HG03575 (cell line): ENCODE results near the gene SLC25A43.
"Not testable (repeated sequence)": the region's sequence is repeated elsewhere in the genome, so short reads cannot be mapped to it uniquely, and the experiment has no call there.

Source experiments
- ATAC-seq: cut with Tn5 transposase; IDR thresholded peaks from one replicate; pipeline ENCODE4 v1.9.1; 2021; ENCODE audit not compliant: unreplicated experiment, insufficient number of reproducible peaks, low FRiP score; ENCODE audit errors: extremely low read depth

SLC25A43 gene

DNA sequence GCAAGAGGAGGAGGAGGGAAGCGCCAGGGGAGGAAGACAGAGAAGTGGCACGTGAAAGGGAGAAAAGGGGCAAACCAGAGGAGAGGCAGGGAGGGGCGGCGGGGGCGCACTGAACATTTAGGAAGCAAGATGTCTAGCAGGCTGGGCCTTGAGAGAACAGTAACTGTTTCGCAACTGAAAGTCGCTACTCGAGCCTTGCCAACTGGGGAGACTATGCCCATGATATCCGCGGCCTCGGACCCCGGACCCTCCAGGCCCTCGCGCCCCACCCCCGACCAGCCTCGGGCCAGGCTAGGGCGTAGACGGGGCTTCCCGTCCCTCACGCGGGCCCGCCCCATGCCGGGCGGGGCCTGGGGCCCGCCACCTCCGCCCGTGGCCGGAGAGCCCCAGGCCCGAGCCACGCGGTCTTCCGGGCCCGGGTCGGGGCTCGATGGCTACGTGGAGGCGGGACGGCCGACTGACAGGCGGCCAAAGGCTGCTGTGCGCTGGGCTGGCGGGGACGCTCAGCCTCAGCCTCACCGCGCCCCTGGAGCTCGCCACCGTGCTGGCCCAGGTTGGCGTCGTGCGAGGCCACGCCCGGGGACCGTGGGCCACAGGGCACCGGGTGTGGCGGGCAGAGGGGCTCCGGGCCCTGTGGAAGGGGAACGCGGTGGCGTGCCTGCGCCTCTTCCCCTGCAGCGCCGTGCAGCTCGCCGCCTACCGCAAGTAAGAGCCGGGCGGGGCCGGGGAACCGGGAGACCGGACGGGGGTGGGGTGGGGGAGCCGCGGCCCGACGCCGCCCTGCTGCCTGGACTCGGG is at the start of gene SLC25A43:
Gene SLC25A43 (plus strand): TSS at position 363 of the 798 bp plus-strand sequence. CDS start 68 bp downstream, at position 431.
- ATAC-seq: no peak

DNA sequence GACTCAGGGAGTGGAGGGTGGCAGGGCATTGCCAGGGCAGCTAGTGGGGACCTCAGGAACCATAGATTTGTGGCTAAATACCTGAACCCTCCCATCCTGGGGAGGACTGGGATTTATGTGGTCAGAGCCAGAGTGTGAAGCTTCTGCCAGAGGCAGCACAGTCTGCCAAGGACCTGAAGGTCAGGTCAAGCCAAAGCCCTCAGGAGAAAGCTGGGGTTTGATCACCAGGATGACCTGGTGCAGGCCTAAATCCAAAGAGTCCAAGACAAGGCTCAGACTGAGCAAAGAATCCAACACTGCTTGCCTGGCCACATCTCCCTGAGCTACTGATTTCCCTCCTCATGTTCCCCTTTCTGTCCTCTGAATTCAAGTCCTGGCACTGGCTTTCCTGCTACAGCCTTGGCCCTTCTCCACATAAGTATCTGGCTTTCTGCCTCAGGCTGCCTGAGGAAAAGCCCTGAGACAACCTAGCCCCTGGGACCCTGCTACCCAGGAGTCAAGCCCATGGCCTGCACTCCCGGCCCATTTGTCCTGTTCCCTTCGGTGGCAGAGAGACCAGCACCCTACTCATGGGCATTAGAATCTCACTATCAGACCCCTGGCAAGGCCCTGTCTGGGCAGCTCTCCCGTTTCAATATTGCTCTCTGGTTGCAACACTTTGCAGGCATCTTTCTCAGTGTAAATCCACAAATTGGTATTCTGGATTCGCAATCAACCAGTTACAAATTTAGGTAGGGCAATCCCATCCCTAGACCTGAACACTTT is 39.3 kb upstream of the SLC25A43 start:
- no peak for ATAC-seq

DNA sequence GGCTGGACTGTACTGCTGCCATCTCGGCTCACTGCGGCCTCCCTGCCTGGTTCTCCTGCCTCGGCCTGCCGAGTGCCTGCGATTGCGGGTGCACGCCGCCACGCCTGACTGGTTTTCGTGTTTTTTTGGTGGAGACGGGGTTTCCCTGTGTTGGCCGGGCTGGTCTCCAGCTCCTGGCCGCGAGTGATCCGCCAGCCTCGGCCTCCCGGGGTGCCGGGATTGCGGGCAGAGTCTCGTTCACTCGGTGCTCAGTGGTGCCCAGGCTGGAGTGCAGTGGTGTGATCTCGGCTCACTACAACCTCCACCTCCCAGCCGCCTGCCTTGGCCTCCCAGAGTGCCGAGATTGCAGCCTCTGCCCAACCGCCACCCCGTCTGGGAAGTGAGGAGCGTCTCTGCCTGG is 37.7 kb upstream of the SLC25A43 start:
- ATAC-seq: not testable (repeated sequence)

DNA sequence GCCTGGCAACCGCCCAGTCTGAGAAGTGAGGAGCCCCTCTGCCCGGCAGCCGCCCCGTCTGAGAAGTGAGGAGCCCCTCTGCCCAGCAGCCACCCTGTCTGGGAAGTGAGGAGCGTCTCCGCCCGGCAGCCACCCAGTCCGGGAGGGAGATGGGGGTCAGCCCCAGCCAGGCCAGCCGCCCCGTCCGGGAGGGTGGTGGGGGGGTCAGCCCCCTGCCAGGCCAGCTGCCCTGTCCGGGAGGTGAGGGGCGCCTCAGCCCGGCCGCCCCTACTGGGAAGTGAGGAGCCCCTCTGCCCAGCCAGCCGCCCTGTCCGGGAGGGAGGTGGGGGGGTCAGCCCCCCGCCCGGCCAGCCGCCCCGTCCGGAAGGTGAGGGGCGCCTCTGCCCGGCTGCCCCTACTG is 37.1 kb upstream of the SLC25A43 start:
- not testable (repeated sequence) for ATAC-seq

DNA sequence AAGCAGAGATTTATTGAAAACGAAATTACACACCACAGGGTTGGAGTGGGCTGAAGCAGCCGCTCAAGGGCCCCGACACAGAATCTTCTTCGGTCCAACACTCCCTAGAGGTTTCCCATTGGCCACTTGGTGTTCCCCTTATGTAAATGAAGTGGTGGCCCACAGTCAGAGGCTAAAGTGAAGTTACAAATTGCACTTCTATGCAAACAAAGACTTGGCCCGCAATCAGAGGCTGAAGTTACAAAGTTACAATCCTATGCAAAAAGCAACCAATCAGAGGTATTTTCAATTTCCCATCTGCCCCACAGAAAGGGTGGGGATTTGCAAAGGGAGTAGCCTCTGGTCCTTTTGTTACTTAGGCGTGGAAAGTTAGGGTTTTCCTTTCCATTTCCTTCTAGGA is 35.7 kb upstream of the SLC25A43 start:
- ATAC-seq: no peak

DNA sequence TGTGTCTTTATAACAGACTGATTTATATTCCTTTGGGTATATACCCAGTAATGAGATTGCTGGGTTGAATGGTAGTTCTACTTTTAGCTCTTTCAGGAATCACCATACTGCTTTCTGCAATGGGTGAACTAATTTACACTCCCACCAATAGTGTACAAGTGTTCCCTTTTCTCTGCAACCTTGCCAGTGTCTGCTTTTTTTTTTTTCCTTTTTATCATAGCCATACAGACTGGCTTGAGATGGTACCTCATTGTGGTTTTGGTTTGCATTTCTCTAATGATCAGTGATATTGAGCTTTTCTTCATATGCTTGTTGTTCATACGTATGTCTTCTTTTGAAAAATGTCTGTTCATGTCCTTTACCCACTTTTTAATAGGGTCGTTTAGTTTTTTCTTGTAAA is 27.3 kb upstream of the SLC25A43 start:
- not testable (repeated sequence) for ATAC-seq

DNA sequence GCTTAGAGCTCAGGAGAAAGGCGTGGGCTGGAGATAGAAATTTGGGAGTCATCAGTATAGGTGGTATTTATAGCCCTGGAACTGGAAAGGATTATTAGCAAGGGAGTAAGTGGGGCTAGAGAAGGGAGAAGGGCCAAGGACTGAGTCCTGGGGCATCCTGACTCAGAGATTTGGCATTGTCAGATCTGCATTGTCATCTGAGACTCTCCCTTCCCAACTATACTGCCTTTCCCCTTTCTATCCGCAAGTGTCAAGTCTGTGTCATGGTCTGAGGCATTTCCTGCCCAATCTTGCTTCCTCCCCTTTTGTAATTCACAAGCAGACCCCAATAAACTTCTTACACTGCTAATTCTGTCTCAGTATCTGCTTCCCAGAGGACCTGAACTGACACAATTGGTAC is 24.4 kb upstream of the SLC25A43 start:
- no peak for ATAC-seq

DNA sequence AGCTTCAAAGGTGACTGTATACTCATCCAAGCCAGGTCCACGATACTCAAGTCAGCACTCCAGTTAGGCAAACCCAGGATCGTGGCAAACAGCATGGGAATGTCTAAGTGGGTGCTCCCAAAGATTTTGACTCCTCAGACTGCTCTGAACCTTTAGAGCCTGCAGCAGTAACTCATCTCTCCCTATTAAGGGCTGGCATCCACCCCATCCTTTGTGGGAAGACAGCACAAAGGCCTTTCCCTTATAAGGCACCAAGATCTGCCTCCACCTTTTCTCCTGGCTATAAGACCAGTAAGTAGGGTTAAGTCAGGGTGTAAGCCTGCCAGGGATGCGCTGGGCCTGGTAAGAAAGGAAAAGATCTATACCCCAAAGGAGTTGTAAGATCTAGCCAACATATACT is 23.6 kb upstream of the SLC25A43 start:
- ATAC-seq: no peak

DNA sequence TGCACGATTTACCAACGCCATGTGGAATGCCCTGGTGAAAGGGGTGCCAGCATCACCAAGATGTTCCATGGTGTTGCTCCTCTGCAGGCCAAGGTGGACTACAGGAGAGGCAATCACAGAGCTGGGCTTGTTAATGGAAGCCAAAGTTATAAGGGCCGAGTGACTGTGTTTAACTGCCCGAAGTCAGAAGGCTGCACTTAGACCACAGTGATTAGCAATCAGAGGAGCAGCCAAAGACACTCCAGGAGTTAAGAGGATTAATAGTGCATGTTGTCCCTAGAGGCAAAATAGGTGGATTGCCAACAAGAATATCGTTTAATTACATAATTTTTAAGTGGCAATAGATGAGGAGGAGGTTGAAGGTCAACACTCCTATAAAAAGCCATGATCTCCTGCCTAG is 22.8 kb upstream of the SLC25A43 start:
- ATAC-seq: no peak

DNA sequence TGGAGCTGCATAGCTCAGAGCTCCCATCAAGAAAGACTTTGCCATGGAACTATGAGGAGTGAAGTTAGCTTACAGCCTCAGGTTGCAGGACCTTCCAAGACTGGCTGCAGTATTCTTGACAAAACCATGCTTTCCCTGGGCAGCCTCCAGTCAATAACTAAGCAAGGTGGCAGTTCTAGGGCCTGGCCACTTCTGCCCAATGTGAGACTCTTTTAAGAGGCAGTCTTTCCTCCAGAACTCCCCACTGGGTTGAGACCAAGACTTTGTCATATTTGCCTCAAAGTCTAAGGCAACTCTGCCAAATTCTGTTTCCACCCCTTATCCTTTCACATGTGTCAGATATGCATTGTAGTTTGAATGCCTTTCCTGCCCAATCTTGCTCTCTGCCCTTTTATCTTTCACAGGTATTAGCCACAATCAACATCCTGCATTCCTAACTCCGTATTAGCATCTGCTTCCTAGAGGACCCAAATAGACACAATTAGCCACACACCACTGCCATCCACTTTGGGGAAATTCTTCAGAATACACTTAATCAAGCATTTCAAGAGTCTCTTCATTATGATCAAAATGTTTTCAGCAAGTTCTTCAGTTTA is 17.7 kb upstream of the SLC25A43 start:
- ATAC-seq: no peak

DNA sequence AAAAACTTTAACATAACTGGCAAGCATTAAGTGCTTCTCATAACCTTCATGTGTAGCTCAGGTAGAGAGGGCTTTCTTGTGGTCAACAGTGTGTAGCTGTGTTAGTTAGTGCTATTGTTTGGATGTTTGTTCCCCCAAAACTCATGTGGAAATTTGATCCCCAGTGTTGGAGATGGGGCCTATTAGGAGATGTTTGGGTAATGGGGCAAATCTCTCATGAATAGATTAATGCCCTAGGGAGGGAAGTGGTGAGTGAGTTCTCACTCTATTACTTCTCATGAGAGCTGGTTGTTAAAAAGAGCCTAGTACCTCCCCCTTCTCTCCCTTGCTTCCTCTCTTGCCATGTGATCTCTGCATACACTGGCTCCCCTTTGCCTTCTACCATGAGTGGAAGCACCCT is 16.5 kb upstream of the SLC25A43 start:
- no peak for ATAC-seq

DNA sequence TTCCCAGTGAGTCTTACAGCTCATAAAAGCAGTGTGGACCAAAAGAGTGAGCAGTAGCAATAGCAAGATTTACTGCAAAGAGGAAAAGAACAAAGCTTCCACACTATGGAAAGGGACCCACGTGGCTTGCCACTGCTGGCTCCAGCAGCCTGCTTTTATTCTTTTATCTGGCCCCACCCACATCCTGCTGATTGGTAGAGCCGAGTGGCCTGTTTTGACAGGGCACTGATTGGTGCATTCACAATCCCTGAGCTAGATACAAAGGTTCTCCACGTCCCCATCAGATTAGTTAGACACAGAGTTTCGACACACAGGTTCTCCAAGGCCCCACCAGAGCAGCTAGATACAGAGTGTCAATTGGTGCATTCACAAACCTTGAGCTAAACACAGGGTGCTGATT is 12.5 kb upstream of the SLC25A43 start:
- ATAC-seq: not testable (repeated sequence)

DNA sequence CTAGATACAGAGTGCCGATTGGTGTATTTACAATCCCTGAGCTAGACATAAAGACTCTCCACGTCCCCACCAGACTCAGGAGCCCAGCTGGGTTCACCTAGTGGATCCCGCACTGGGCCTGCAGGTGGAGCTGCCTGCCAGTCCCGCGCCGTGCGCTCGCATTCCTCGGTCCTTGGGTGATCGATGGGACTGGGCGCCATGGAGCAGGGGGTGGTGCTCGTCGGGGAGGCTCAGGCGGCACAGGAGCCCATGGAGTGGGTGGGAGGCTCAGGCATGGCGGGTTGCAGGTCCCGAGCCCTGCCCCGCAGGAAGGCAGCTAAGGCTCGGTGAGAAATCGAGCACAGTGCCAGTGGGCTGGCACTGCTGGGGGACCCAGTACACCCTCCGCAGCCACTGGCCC is 11.7 kb upstream of the SLC25A43 start:
- ATAC-seq: not testable (repeated sequence)

DNA sequence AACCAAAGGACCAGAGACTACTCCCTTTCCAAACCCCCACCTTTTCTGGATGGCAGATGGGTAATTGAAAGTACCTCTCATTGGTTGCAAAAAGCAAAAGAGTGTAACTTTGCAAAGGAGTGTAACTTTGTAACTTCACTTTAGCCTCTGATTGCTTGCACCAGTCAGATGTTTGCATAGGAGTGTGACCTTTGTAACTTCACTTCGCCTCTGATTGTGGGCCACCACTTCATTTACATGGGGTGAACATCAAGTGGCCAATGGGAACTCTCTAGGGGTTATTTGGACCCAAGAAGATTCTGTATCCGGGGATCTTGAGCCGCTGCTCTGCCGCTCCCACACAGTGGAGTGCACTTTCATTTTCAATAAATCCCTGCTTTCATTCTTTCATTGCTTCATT is 9.9 kb upstream of the SLC25A43 start:
- ATAC-seq: no peak

DNA sequence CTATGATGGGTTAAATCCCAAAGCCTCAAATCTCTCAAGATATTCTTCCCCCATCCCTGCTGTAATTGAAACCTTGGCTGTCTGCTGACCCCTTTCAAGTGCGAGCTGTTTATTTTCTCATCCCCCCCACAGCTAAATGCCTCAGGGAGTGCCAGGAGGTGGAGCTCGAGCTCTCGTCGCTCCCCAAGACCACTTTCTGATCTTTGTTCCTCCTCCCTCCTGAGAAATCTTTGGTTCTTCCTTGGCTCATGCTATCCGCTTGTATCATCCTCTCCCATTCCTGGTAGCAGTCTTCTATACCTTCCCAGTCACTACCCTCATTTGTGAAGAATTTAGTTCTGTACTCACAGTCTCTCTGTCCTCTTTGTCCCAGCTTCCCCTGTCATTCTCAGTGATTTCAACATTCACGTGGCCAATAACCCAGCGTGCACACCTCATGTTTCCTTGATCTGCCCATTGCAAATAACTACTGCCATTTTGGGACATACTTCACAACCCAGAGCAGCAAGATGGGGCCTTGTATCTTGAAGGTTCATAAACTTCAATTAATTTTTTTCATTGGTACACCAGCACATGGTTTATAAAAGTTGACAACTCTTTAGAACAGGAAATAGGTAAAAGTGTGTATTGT is 9.2 kb upstream of the SLC25A43 start:
- no peak for ATAC-seq

DNA sequence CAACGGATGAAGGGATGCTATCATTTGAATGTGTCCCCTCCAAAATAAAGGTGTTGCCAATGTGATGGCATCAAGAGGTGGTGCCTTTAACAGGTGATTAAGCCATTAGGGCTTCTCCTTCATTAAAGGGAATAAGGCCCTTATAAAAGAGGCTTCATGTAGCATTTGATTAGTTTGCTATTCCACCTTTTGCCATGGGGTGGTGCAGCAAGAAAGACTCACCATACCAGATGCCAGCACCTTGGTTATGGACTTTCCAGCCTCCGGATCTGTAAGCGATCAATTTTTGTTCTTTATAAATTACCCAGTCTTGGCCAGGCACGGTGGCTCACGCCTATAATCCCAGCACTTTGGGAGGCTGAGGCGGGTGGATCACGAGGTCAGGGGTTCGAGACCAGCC is 7.9 kb upstream of the SLC25A43 start:
- ATAC-seq: no peak

DNA sequence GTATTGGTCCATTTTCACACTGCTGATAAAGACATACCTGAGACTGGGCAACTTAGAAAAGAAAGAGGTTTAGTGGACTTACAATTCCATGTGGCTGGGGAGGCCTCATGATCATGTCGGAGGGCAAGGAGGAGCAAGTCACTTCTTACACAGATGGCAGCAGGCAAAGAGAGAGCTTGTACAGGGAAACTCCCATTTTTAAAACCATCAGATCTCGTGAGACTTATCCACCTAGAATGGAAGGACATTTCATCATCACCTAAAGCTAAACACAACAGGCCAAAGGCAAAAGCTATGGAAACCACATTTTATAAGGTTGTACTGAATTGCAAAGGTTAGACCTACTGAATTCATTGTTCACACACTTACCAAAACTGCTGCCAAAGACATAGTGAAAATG is 6.0 kb upstream of the SLC25A43 start:
- no peak for ATAC-seq

DNA sequence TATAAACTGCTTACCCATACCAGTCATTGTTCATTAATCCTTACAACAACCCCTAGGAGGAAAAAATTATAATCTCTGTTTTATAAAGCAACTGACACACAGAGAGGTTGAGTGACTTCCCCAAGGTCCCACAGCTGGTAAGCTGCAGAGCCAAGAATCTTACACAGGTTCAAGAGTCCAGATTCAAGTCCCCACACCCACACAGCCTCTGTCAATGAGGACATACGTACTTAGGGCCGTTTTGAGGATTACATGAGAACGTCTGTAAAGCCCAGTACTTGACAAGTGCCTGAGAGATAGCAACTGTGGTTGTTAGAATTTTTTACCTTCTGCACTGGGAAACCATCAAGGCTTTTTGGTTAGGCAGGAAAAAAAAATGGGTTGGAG is 556 bp upstream of the SLC25A43 start:
- no peak for ATAC-seq

DNA sequence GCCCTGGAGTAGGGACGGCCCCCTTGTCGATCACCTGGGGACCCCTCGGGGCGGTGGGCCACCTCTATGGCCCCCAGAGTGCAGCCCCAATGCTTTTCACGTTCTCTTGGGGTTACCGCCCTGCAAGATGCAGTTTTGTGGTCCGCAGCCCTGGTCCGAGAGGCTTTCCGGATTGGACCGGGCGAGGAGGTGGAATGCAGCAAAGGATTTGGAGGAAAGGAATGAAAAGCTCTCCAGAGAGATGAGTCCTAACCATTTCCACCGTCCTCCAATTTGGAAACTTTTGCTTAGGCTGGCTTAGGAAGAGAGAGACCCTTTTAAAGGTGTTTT is 601 bp downstream of the SLC25A43 start:
- no peak for ATAC-seq

DNA sequence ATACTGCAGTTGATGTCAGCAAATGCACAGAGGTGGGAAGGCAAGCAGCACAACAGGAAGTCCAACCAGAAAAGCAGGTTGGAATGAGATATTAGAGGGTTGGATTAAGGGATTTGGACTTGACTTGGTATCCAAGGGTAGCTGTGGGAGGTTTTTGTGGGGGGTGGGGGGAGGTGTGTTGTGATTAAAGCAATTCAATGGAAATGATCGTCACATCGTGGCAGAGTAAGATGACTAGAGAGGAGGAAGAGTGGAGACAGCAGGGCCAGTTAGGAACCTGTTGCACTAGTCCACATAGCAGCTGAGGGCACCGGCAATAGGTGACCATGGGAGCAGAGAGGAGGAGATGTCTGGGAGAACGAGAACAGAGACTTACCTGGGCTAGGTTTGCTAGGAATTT is 2.4 kb downstream of the SLC25A43 start:
- no peak for ATAC-seq
